Suprapubic skin (tissue), 4 donors: ENCODE measurements around the gene SEC14L3.

Experiments used
- EP300 ChIP-seq: sonication (generic); formaldehyde crosslinking; IDR thresholded peaks from one replicate; pipeline ENCODE4 v1.6.1; 2017; ENCODE audit warnings: antibody characterized with exemption
- POLR2A ChIP-seq, 2 donors: fragments of 450-650 bp; IDR thresholded peaks; one replicate each; pipeline ENCODE4 v1.6.1; 2017; ENCODE audit warnings: antibody characterized with exemption in 2 of 2, mild to moderate bottlenecking in 2 of 2, moderate library complexity in 2 of 2
- POLR2AphosphoS5 ChIP-seq, 3 donors: sonication (generic); formaldehyde crosslinking; IDR thresholded peaks; one replicate each; pipeline ENCODE4 v1.6.1; 2017; ENCODE audit warnings: antibody characterized with exemption in 3 of 3
- TF ChIP-seq, protein P1 (sequence below), 2 donors: fragments of 200-600 bp in 1 of 2; fragments of 450-650 bp in 1 of 2; sonication (generic) in 1 of 2; IDR thresholded peaks; one replicate each; pipeline ENCODE4 v1.5.1; 2016 to 2019; ENCODE audit warnings: antibody characterized with exemption in 2 of 2, mild to moderate bottlenecking in 1 of 2, moderate library complexity in 1 of 2

DNA sequence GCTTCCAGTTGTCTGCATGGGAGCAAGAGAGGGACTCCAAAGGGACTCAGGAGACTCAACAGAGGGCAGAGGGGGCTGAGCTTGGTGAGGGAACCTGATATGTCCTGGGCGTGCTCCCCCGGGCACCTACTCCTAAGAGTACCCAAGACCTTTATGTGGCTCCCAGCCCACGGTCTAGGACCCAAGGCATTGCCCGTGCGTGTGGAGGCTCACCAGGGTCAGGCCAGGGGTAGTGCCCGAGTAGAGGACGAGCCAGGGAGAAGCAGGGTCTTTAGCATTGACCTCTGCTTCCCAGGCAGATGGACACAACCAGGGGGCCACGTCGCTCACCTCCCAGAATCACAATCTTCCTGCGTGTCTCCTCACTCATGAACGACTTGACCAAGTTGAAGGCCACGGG, 20.3 kb upstream of the SEC14L3 start:
- TF ChIP-seq, protein P1, sequence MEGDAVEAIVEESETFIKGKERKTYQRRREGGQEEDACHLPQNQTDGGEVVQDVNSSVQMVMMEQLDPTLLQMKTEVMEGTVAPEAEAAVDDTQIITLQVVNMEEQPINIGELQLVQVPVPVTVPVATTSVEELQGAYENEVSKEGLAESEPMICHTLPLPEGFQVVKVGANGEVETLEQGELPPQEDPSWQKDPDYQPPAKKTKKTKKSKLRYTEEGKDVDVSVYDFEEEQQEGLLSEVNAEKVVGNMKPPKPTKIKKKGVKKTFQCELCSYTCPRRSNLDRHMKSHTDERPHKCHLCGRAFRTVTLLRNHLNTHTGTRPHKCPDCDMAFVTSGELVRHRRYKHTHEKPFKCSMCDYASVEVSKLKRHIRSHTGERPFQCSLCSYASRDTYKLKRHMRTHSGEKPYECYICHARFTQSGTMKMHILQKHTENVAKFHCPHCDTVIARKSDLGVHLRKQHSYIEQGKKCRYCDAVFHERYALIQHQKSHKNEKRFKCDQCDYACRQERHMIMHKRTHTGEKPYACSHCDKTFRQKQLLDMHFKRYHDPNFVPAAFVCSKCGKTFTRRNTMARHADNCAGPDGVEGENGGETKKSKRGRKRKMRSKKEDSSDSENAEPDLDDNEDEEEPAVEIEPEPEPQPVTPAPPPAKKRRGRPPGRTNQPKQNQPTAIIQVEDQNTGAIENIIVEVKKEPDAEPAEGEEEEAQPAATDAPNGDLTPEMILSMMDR (IDR thresholded peaks at IDR 0.05): no peak
- TF ChIP-seq POLR2A (IDR thresholded peaks at IDR 0.05): no peak
- no peak for TF ChIP-seq POLR2AphosphoS5 (IDR thresholded peaks at IDR 0.05)
- no peak for TF ChIP-seq EP300
